ENCODE data around the gene SLC8A3.

Gene SLC8A3

GRCh38 chr14:70188322-70188658 is 461 bp downstream of the SLC8A3 start:
- DNase-seq (ENCODE audit: low read depth) = peak; percentile 25
- no peak for TF ChIP-seq CTCF (IDR thresholded peaks at IDR 0.05; ENCODE audit: insufficient read depth, low read depth, low read length, missing control alignments)
- peak overlapping the region; percentile 81 for H3K4me3 ChIP-seq (ENCODE audit: low read depth, low read length)

GRCh38 chr14:70186900-70187451 is 1.8 kb downstream of the SLC8A3 start:
- no peak for TF ChIP-seq CTCF (IDR thresholded peaks at IDR 0.05; ENCODE audit: insufficient read depth, low read depth, low read length, missing control alignments)
- DNase-seq (ENCODE audit: low read depth) = peak; percentile 61
- H3K4me3 ChIP-seq (ENCODE audit: low read depth, low read length) = peak overlapping the region; percentile 81

- no peak for TF ChIP-seq CTCF (IDR thresholded peaks at IDR 0.05; ENCODE audit: insufficient read depth, low read depth, low read length, missing control alignments)
- DNase-seq (ENCODE audit: low read depth) = peak; percentile 57
Measured at GRCh38 chr14:70183991-70184390, 4.8 kb downstream of the SLC8A3 start.

GRCh38 chr14:70181276-70181675 is 7.5 kb downstream of the SLC8A3 start:
- TF ChIP-seq CTCF (IDR thresholded peaks at IDR 0.05; ENCODE audit: insufficient read depth, low read depth, low read length, missing control alignments) = no peak
- no peak for DNase-seq (ENCODE audit: low read depth)
- no peak overlapping the region for H3K4me3 ChIP-seq (ENCODE audit: low read depth, low read length)

More at GRCh38 chr14:70183991-70184390, 4.8 kb downstream of the SLC8A3 start:
- 0 out of 2 replicates have a peak overlapping the region, but pooled peaks have one; percentile 6 for H3K4me3 ChIP-seq (ENCODE audit: low read depth, low read length)

- TF ChIP-seq CTCF (IDR thresholded peaks at IDR 0.05; ENCODE audit: insufficient read depth, low read depth, low read length, missing control alignments) = no peak
- no peak overlapping the region for H3K4me3 ChIP-seq (ENCODE audit: low read depth, low read length)
- no peak for DNase-seq (ENCODE audit: low read depth)
Measured at GRCh38 chr14:70180718-70181117, 8.0 kb downstream of the SLC8A3 start.

GRCh38 chr14:70177081-70177800 is 11.5 kb downstream of the SLC8A3 start:
- no peak for TF ChIP-seq CTCF (IDR thresholded peaks at IDR 0.05; ENCODE audit: insufficient read depth, low read depth, low read length, missing control alignments)
- no peak overlapping the region for H3K4me3 ChIP-seq (ENCODE audit: low read depth, low read length)
- DNase-seq (ENCODE audit: low read depth) = no peak

GRCh38 chr14:70173569-70173968 is 15.2 kb downstream of the SLC8A3 start:
- no peak for DNase-seq (ENCODE audit: low read depth)
- TF ChIP-seq CTCF (IDR thresholded peaks at IDR 0.05; ENCODE audit: insufficient read depth, low read depth, low read length, missing control alignments) = no peak
- H3K4me3 ChIP-seq (ENCODE audit: low read depth, low read length) = no peak overlapping the region

Data from GM12865 (cell line).